ENCODE results near the gene SNX32. TPM values are rescaled to one million over a fixed set of nuclear protein-coding genes. Genes with fewer than 3 reads are reported as not detected.

The SNX32 gene
- polyA plus RNA-seq, 1 donor (not counting 4 experiments of a cell fraction or from before 2014, with no cell fraction given) = 0.12 TPM

GRCh38 chr11:65814986-65815565 is 18.7 kb upstream of the SNX32 start:
- no peak for FAIRE-seq

GRCh38 chr11:65816696-65817095 is 17.1 kb upstream of the SNX32 start:
- Histone ChIP-seq H3K27me3 (ENCODE audit: control insufficient read depth, extremely low read depth, insufficient read depth, low read length) (no peaks in the 10 kb centered on the region), H3K9me1 (ENCODE audit: control insufficient read depth, extremely low read depth, insufficient read depth, low read length) (no peaks in the 10 kb centered on the region), H3K4me2 (ENCODE audit: control insufficient read depth, extremely low read depth, insufficient read depth, low read depth, low read length) (no peak overlapping the region), H3K4me1 (ENCODE audit: control insufficient read depth, extremely low read depth, insufficient read depth, low read length) (peaks cover 12% of the 10 kb centered on the region), H2AFZ (ENCODE audit: control insufficient read depth, low read length) (no peak overlapping the region), H3K27ac (ENCODE audit: control insufficient read depth, insufficient read depth, low read length) (no peak overlapping the region), H3K79me2 (ENCODE audit: control insufficient read depth, insufficient read depth, low read length) (no peaks in the 10 kb centered on the region), H3K4me3 (ENCODE audit: control insufficient read depth in 2 of 3, extremely low read depth in 1 of 3, insufficient read depth in 2 of 3, low read depth in 1 of 3, low read length in 3 of 3) (no peak overlapping the region), H3K9me3 (ENCODE audit: control insufficient read depth, low read depth, low read length) (no peaks in the 10 kb centered on the region), H3K36me3 (ENCODE audit: control insufficient read depth in 2 of 2, extremely low read depth in 1 of 2, insufficient read depth in 2 of 2, low read length in 2 of 2) (no peaks in the 10 kb centered on the region), H4K20me1 (ENCODE audit: control insufficient read depth, extremely low read depth, insufficient read depth, low read length) (no peaks in the 10 kb centered on the region), H3K9ac (ENCODE audit: control insufficient read depth, extremely low read depth, insufficient read depth, low read length) (no peak overlapping the region)
- no peak for DNase-seq (ENCODE audit: low read depth, low spot score)
- dilution Hi-C loops (cut with MboI; ENCODE audit: extremely low pct_ligation_motif_present, low sequenced_read_pairs) = no loop called here
- FAIRE-seq = no peak
- no peak for TF ChIP-seq EZH2 (IDR thresholded peaks at IDR 0.05; ENCODE audit: low read length)
- no peak for TF ChIP-seq CTCF (optimal IDR thresholded peaks at IDR 0.05 in 1 of 3, IDR thresholded peaks at IDR 0.05 in 1 of 3, conservative IDR thresholded peaks at IDR 0.05 in 1 of 3; ENCODE audit: extremely low read depth in 1 of 3, insufficient read depth in 2 of 3, low read length in 3 of 3)

More at GRCh38 chr11:65814986-65815565, 18.7 kb upstream of the SNX32 start:
- no peaks in the 10 kb centered on the region for H3K27me3 ChIP-seq (ENCODE audit: control insufficient read depth, extremely low read depth, insufficient read depth, low read length)
- H3K9ac ChIP-seq (ENCODE audit: control insufficient read depth, extremely low read depth, insufficient read depth, low read length) = no peak overlapping the region
- no peak overlapping the region for H2AFZ ChIP-seq (ENCODE audit: control insufficient read depth, low read length)
- no peak for TF ChIP-seq EZH2 (IDR thresholded peaks at IDR 0.05; ENCODE audit: low read length)
- TF ChIP-seq CTCF (optimal IDR thresholded peaks at IDR 0.05 in 1 of 3, IDR thresholded peaks at IDR 0.05 in 1 of 3, conservative IDR thresholded peaks at IDR 0.05 in 1 of 3; ENCODE audit: extremely low read depth in 1 of 3, insufficient read depth in 2 of 3, low read length in 3 of 3) = no peak
- no peak overlapping the region for H3K4me3 ChIP-seq (ENCODE audit: control insufficient read depth in 2 of 3, extremely low read depth in 1 of 3, insufficient read depth in 2 of 3, low read depth in 1 of 3, low read length in 3 of 3)
- H3K4me2 ChIP-seq (ENCODE audit: control insufficient read depth, extremely low read depth, insufficient read depth, low read depth, low read length) = no peak overlapping the region
- DNase-seq (ENCODE audit: low read depth, low spot score) = no peak
- no peak overlapping the region for H3K27ac ChIP-seq (ENCODE audit: control insufficient read depth, insufficient read depth, low read length)
- H3K79me2 ChIP-seq (ENCODE audit: control insufficient read depth, insufficient read depth, low read length) = no peaks in the 10 kb centered on the region
- no peaks in the 10 kb centered on the region for H4K20me1 ChIP-seq (ENCODE audit: control insufficient read depth, extremely low read depth, insufficient read depth, low read length)
- no peaks in the 10 kb centered on the region for H3K9me1 ChIP-seq (ENCODE audit: control insufficient read depth, extremely low read depth, insufficient read depth, low read length)
- no peaks in the 10 kb centered on the region for H3K36me3 ChIP-seq (ENCODE audit: control insufficient read depth in 2 of 2, extremely low read depth in 1 of 2, insufficient read depth in 2 of 2, low read length in 2 of 2)
- dilution Hi-C loops (cut with MboI; ENCODE audit: extremely low pct_ligation_motif_present, low sequenced_read_pairs) = no loop called here
- H3K4me1 ChIP-seq (ENCODE audit: control insufficient read depth, extremely low read depth, insufficient read depth, low read length) = peaks cover 12% of the 10 kb centered on the region
- no peaks in the 10 kb centered on the region for H3K9me3 ChIP-seq (ENCODE audit: control insufficient read depth, low read depth, low read length)

All from keratinocyte (primary cell).